ENCODE data around the gene TRIM40. TPM values are rescaled to one million over a fixed set of nuclear protein-coding genes. Genes with fewer than 3 reads are reported as not detected.

Gene TRIM40
- total RNA-seq, 1 experiment from 2014 or later = not detected

- Histone ChIP-seq H3K4me3 (ENCODE audit: low read depth in 2 of 2, low read length in 2 of 2) (no peak overlapping the region), H3K4me1 (ENCODE audit: control insufficient read depth, insufficient read depth, low read length) (no peaks in the 10 kb centered on the region), H3K27me3 (ENCODE audit: control insufficient read depth, insufficient read depth, low read length) (peaks cover 14% of the 10 kb centered on the region), H3K27ac (ENCODE audit: low read length) (no peak overlapping the region), H3K9me3 (ENCODE audit: control insufficient read depth, insufficient read depth, low read depth, low read length) (no peaks in the 10 kb centered on the region), H3K36me3 (ENCODE audit: control insufficient read depth, insufficient read depth, low read length) (no peaks in the 10 kb centered on the region)
- POLR2A ChIA-PET = no interaction called here
- ATAC-seq (no peak), DNase-seq (ENCODE audit: low read depth, low spot score) (no peak)
- BruUV-seq (replicated peaks) = no TSS peak
- intact Hi-C loops (cut with micrococcal nuclease; ENCODE audit: unreplicated experiment) = no loop called here
- in situ Hi-C loops (cut with HindIII; ENCODE audit: low pct_unique_long_range_greater_than_20kb, low sequenced_read_pairs) = no loop called here
- CTCF ChIA-PET = no interaction called here
- TF ChIP-seq SIN3A (IDR thresholded peaks at IDR 0.05; ENCODE audit: borderline replicate concordance, insufficient read depth, low read depth, low read length) = no peak
- TF ChIP-seq TCF7L2 (IDR thresholded peaks at IDR 0.05; ENCODE audit: low read depth, low read length) = no peak
- TF ChIP-seq, protein P1, sequence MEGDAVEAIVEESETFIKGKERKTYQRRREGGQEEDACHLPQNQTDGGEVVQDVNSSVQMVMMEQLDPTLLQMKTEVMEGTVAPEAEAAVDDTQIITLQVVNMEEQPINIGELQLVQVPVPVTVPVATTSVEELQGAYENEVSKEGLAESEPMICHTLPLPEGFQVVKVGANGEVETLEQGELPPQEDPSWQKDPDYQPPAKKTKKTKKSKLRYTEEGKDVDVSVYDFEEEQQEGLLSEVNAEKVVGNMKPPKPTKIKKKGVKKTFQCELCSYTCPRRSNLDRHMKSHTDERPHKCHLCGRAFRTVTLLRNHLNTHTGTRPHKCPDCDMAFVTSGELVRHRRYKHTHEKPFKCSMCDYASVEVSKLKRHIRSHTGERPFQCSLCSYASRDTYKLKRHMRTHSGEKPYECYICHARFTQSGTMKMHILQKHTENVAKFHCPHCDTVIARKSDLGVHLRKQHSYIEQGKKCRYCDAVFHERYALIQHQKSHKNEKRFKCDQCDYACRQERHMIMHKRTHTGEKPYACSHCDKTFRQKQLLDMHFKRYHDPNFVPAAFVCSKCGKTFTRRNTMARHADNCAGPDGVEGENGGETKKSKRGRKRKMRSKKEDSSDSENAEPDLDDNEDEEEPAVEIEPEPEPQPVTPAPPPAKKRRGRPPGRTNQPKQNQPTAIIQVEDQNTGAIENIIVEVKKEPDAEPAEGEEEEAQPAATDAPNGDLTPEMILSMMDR (IDR thresholded peaks at IDR 0.05) = no peak
- TF ChIP-seq REST (IDR thresholded peaks at IDR 0.05; ENCODE audit: insufficient read depth in 1 of 2, low read depth in 2 of 2, low read length in 1 of 2) = no peak
- TF ChIP-seq POLR2AphosphoS5 (IDR thresholded peaks at IDR 0.05; ENCODE audit: low read depth, low read length) = no peak
Measured at GRCh38 chr6:30156774-30157173, 20.8 kb downstream of the TRIM40 start.

GRCh38 chr6:30157581-30157980 is 21.6 kb downstream of the TRIM40 start:
- H3K27ac ChIP-seq (ENCODE audit: low read length) = no peak overlapping the region
- intact Hi-C loops (cut with micrococcal nuclease; ENCODE audit: unreplicated experiment) = no loop called here
- H3K36me3 ChIP-seq (ENCODE audit: control insufficient read depth, insufficient read depth, low read length) = no peaks in the 10 kb centered on the region
- H3K9me3 ChIP-seq (ENCODE audit: control insufficient read depth, insufficient read depth, low read depth, low read length) = no peaks in the 10 kb centered on the region
- DNase-seq (ENCODE audit: low read depth, low spot score) (no peak), ATAC-seq (no peak)
- ChIA-PET CTCF (no interaction called here), POLR2A (no interaction called here)
- no peak overlapping the region for H3K4me3 ChIP-seq (ENCODE audit: low read depth in 2 of 2, low read length in 2 of 2)
- H3K4me1 ChIP-seq (ENCODE audit: control insufficient read depth, insufficient read depth, low read length) = no peaks in the 10 kb centered on the region
- TF ChIP-seq TCF7L2 (IDR thresholded peaks at IDR 0.05; ENCODE audit: low read depth, low read length) (no peak), POLR2AphosphoS5 (IDR thresholded peaks at IDR 0.05; ENCODE audit: low read depth, low read length) (no peak), SIN3A (IDR thresholded peaks at IDR 0.05; ENCODE audit: borderline replicate concordance, insufficient read depth, low read depth, low read length) (no peak), REST (IDR thresholded peaks at IDR 0.05; ENCODE audit: insufficient read depth in 1 of 2, low read depth in 2 of 2, low read length in 1 of 2) (no peak)
- TF ChIP-seq, protein P1 (IDR thresholded peaks at IDR 0.05) = no peak
- BruUV-seq (replicated peaks) = no TSS peak
- peaks cover 14% of the 10 kb centered on the region for H3K27me3 ChIP-seq (ENCODE audit: control insufficient read depth, insufficient read depth, low read length)
- in situ Hi-C loops (cut with HindIII; ENCODE audit: low pct_unique_long_range_greater_than_20kb, low sequenced_read_pairs) = no loop called here

Measured in Panc1 (cell line).